COLO829 (cell line): ENCODE measurements around the gene CLIP3.
A peak's percentile ranks its signal among the peaks of the same experiment; 100 is the strongest.
"Not testable (repeated sequence)": the region's sequence is repeated elsewhere in the genome, so short reads cannot be mapped to it uniquely, and the experiment has no call there.

Experiments used
- DNase-seq: peaks from one replicate; pipeline ENCODE4 v3.0.0; 2012; ENCODE audit warnings: low spot score

CLIP3 gene

GRCh38 chr19:36009220-36009619 lies 23.5 kb downstream of the CLIP3 start:
- DNase-seq = peak; percentile 19

GRCh38 chr19:36008336-36008978 lies 24.2 kb downstream of the CLIP3 start, which contains the start of gene SYNE4:
Gene SYNE4, minus strand, starts transcription at chr19:36008813. Its CDS starts 132 bp downstream, at chr19:36008681.
- DNase-seq = no peak

- DNase-seq = no peak
Measured at GRCh38 chr19:36006955-36007354, 25.7 kb downstream of the CLIP3 start.

GRCh38 chr19:36003284-36003683 lies 29.4 kb downstream of the CLIP3 start:
- no peak for DNase-seq

GRCh38 chr19:36001605-36002004 lies 31.1 kb downstream of the CLIP3 start:
- DNase-seq = no peak

GRCh38 chr19:35996777-35997176 lies 35.9 kb downstream of the CLIP3 start:
- no peak for DNase-seq

GRCh38 chr19:35995048-35995993 lies 37.4 kb downstream of the CLIP3 start, which contains the start of gene SDHAF1:
Gene SDHAF1, plus strand, starts transcription at chr19:35995188. Its CDS starts 87 bp downstream, at chr19:35995275.
- DNase-seq = peak; percentile 97

- no peak for DNase-seq
Measured at GRCh38 chr19:35993923-35994598, 38.6 kb downstream of the CLIP3 start.

- DNase-seq = no peak
Measured at GRCh38 chr19:35992907-35993765, 39.5 kb downstream of the CLIP3 start.

GRCh38 chr19:35991731-35992450 lies 40.8 kb downstream of the CLIP3 start:
- DNase-seq = no peak

GRCh38 chr19:35990771-35991730 lies 41.6 kb downstream of the CLIP3 start:
- no peak for DNase-seq

- DNase-seq = no peak
Measured at GRCh38 chr19:35990156-35990555, 42.5 kb downstream of the CLIP3 start.

- DNase-seq = no peak
Measured at GRCh38 chr19:35988824-35989223, 43.8 kb downstream of the CLIP3 start.

- no peak for DNase-seq
Measured at GRCh38 chr19:35987571-35987896, 45.1 kb downstream of the CLIP3 start.

- no peak for DNase-seq
Measured at GRCh38 chr19:35986664-35987570, 45.8 kb downstream of the CLIP3 start.

GRCh38 chr19:35986111-35986510 lies 46.6 kb downstream of the CLIP3 start:
- DNase-seq = no peak

GRCh38 chr19:35983177-35983576 lies 49.5 kb downstream of the CLIP3 start:
- DNase-seq = no peak

- DNase-seq = not testable (repeated sequence)
Measured at GRCh38 chr19:35980997-35981396, 51.7 kb downstream of the CLIP3 start.
